ENCODE measurements around the gene SAP30L. TPM values are rescaled to one million over a fixed set of nuclear protein-coding genes. Genes with fewer than 3 reads are reported as not detected.
A peak's percentile ranks its signal among the peaks of the same experiment; 100 is the strongest.

SAP30L gene
- total and polyA plus RNA-seq, 3 experiments from 2014 or later = 35.1 to 37.9 (median 37.9) TPM

GRCh38 chr5:154421868-154422267 is 23.9 kb upstream of the SAP30L start:
- Mint-ChIP-seq H3K4me3 (no peak overlapping the region), H3K4me1 (peaks cover 3 to 20% (median 13%) of the 10 kb centered on the region in 3 donors), H3K27me3 (no peaks in the 10 kb centered on the region), H3K27ac (peak overlapping the region in 2 of 8 donors; percentile 42 to 47), H3K9me3 (peaks cover 0 to 4% (median 0%) of the 10 kb centered on the region in 5 donors), H3K36me3 (peaks cover 4 to 50% (median 11%) of the 10 kb centered on the region in 3 donors)
- H3K27ac ChIP-seq (ENCODE audit: low read depth, low read length) = no peak overlapping the region
- H3K4me1 ChIP-seq (ENCODE audit: insufficient read depth, low read length) = no peaks in the 10 kb centered on the region
- ChIA-PET POLR2A (no interaction called here), CTCF (interaction anchor here (0.8 to 1.3 kb wide), 8 partner anchors 9 to 349 kb away, joined by 3 read pairs; no protein-coding TSS in a partner anchor)
- no peak overlapping the region for H3K4me3 ChIP-seq (ENCODE audit: low read length)
- H3K36me3 ChIP-seq (ENCODE audit: insufficient read depth, low read length) = no peaks in the 10 kb centered on the region
- no peaks in the 10 kb centered on the region for H3K27me3 ChIP-seq (ENCODE audit: insufficient read depth, low read length, poor library complexity, severe bottlenecking)
- no peaks in the 10 kb centered on the region for H3K9me3 ChIP-seq (ENCODE audit: low read length)
- DNase-seq = no peak

DNA sequence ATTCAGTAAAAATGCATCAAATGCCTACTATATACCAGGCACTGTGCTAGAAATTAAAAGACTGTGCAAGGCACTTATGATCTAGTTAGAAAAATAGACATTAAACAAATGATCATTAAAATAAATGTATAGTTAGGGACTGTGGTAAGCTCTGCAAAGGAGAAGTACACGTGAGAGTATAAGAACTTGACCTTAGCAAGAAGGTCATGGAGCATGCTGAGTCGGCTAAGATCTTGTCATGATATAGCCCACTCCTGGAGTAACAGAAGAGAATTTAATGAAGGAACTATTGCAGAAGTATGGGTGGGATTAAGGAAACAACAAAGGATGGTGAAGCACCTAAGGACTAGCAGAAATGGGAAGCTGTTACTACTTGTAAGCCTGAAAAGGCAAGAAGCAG is 23.5 kb upstream of the SAP30L start:
- Mint-ChIP-seq H3K27me3 (no peaks in the 10 kb centered on the region), H3K27ac (peak overlapping the region in 4 of 8 donors; percentile 18 to 42 (median 35)), H3K4me3 (no peak overlapping the region), H3K36me3 (peaks cover 7 to 47% (median 15%) of the 10 kb centered on the region in 3 donors), H3K4me1 (peaks cover 3 to 24% (median 13%) of the 10 kb centered on the region in 3 donors), H3K9me3 (peaks cover 0 to 4% (median 0%) of the 10 kb centered on the region in 5 donors)
- Histone ChIP-seq H3K9me3 (ENCODE audit: low read length) (no peaks in the 10 kb centered on the region), H3K4me1 (ENCODE audit: insufficient read depth, low read length) (no peaks in the 10 kb centered on the region), H3K4me3 (ENCODE audit: low read length) (no peak overlapping the region), H3K27ac (ENCODE audit: low read depth, low read length) (no peak overlapping the region), H3K27me3 (ENCODE audit: insufficient read depth, low read length, poor library complexity, severe bottlenecking) (no peaks in the 10 kb centered on the region), H3K36me3 (ENCODE audit: insufficient read depth, low read length) (no peaks in the 10 kb centered on the region)
- no peak for DNase-seq
- ChIA-PET CTCF (interaction anchor here (0.8 to 1.3 kb wide), 6 partner anchors 10 to 349 kb away, joined by 3 read pairs; no protein-coding TSS in a partner anchor), POLR2A (no interaction called here)

GRCh38 chr5:154428208-154428607 is 17.6 kb upstream of the SAP30L start:
- Histone ChIP-seq H3K36me3 (ENCODE audit: insufficient read depth, low read length) (no peaks in the 10 kb centered on the region), H3K4me3 (ENCODE audit: low read length) (no peak overlapping the region), H3K4me1 (ENCODE audit: insufficient read depth, low read length) (no peaks in the 10 kb centered on the region), H3K27me3 (ENCODE audit: insufficient read depth, low read length, poor library complexity, severe bottlenecking) (no peaks in the 10 kb centered on the region), H3K27ac (ENCODE audit: low read depth, low read length) (no peak overlapping the region), H3K9me3 (ENCODE audit: low read length) (no peaks in the 10 kb centered on the region)
- POLR2A ChIA-PET = no interaction called here
- H3K27me3 Mint-ChIP-seq = no peaks in the 10 kb centered on the region
- peaks cover 12 to 35% (median 15%) of the 10 kb centered on the region in 3 donors for H3K4me1 Mint-ChIP-seq
- no peak for DNase-seq
- no peak overlapping the region for H3K27ac Mint-ChIP-seq
- peaks cover 6 to 14% (median 10%) of the 10 kb centered on the region in 3 donors for H3K36me3 Mint-ChIP-seq
- CTCF ChIA-PET = interaction anchor here (1.1 kb wide), 1 partner anchor 24 kb away, joined by 3 read pairs; no protein-coding TSS in a partner anchor
- peaks cover 0 to 2% (median 0%) of the 10 kb centered on the region in 5 donors for H3K9me3 Mint-ChIP-seq
- H3K4me3 Mint-ChIP-seq = no peak overlapping the region

GRCh38 chr5:154429341-154429740 is 16.5 kb upstream of the SAP30L start:
- DNase-seq = no peak
- Histone ChIP-seq H3K27ac (ENCODE audit: low read depth, low read length) (no peak overlapping the region), H3K27me3 (ENCODE audit: insufficient read depth, low read length, poor library complexity, severe bottlenecking) (no peaks in the 10 kb centered on the region), H3K36me3 (ENCODE audit: insufficient read depth, low read length) (no peaks in the 10 kb centered on the region), H3K9me3 (ENCODE audit: low read length) (no peaks in the 10 kb centered on the region), H3K4me3 (ENCODE audit: low read length) (no peak overlapping the region), H3K4me1 (ENCODE audit: insufficient read depth, low read length) (no peaks in the 10 kb centered on the region)
- Mint-ChIP-seq H3K27ac (peak overlapping the region in 2 of 8 donors; percentile 58 to 59), H3K36me3 (peaks cover 13 to 15% (median 14%) of the 10 kb centered on the region in 3 donors), H3K27me3 (no peaks in the 10 kb centered on the region), H3K4me1 (peaks cover 5 to 24% (median 12%) of the 10 kb centered on the region in 3 donors), H3K9me3 (no peaks in the 10 kb centered on the region), H3K4me3 (peak overlapping the region in 1 of 7 donors; percentile 48)
- ChIA-PET POLR2A (no interaction called here), CTCF (no interaction called here)

DNA sequence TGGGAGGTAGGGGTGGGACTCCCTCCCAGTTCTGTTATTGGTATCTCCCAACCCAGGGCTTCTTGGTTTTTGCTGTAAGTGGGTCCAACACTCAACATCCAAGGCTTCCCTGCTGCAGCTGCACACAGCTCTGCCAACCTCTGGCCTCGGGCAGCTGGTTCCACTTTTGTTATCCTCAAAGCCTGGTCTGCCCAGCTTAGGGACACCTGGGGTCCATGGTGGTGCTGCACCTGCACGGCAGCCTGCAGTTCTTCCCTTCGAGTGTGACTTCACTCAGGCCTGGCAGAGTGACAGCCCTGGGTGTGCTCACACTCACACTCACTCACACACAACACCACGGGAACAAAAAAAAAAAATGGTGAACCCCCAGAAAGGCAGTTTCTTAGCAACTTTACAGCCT is 15.3 kb upstream of the SAP30L start:
- no peak overlapping the region for H3K4me3 ChIP-seq (ENCODE audit: low read length)
- no peaks in the 10 kb centered on the region for H3K36me3 ChIP-seq (ENCODE audit: insufficient read depth, low read length)
- no peaks in the 10 kb centered on the region for H3K27me3 ChIP-seq (ENCODE audit: insufficient read depth, low read length, poor library complexity, severe bottlenecking)
- no peak for DNase-seq
- CTCF ChIA-PET = no interaction called here
- Mint-ChIP-seq H3K36me3 (peaks cover 14 to 20% (median 14%) of the 10 kb centered on the region in 3 donors), H3K9me3 (no peaks in the 10 kb centered on the region), H3K4me1 (peaks cover 5 to 20% (median 12%) of the 10 kb centered on the region in 3 donors), H3K27me3 (no peaks in the 10 kb centered on the region), H3K27ac (no peak overlapping the region), H3K4me3 (no peak overlapping the region)
- H3K9me3 ChIP-seq (ENCODE audit: low read length) = no peaks in the 10 kb centered on the region
- no peak overlapping the region for H3K27ac ChIP-seq (ENCODE audit: low read depth, low read length)
- POLR2A ChIA-PET = no interaction called here
- no peaks in the 10 kb centered on the region for H3K4me1 ChIP-seq (ENCODE audit: insufficient read depth, low read length)

- Histone ChIP-seq H3K9me3 (ENCODE audit: low read length) (no peaks in the 10 kb centered on the region), H3K27me3 (ENCODE audit: insufficient read depth, low read length, poor library complexity, severe bottlenecking) (no peaks in the 10 kb centered on the region), H3K4me1 (ENCODE audit: insufficient read depth, low read length) (no peaks in the 10 kb centered on the region), H3K4me3 (ENCODE audit: low read length) (no peak overlapping the region), H3K27ac (ENCODE audit: low read depth, low read length) (no peak overlapping the region), H3K36me3 (ENCODE audit: insufficient read depth, low read length) (peaks cover 5% of the 10 kb centered on the region)
- Mint-ChIP-seq H3K36me3 (peaks cover 14 to 26% (median 16%) of the 10 kb centered on the region in 3 donors), H3K27ac (peak overlapping the region in 3 of 8 donors; percentile 0 to 74 (median 57)), H3K9me3 (no peaks in the 10 kb centered on the region), H3K4me1 (peaks cover 5 to 20% (median 12%) of the 10 kb centered on the region in 3 donors), H3K27me3 (no peaks in the 10 kb centered on the region), H3K4me3 (no peak overlapping the region)
- ChIA-PET POLR2A (no interaction called here), CTCF (no interaction called here)
- DNase-seq = no peak
Measured at GRCh38 chr5:154430961-154431630, 14.7 kb upstream of the SAP30L start.

- DNase-seq = no peak
- no peaks in the 10 kb centered on the region for H3K9me3 ChIP-seq (ENCODE audit: low read length)
- POLR2A ChIA-PET = no interaction called here
- Mint-ChIP-seq H3K9me3 (no peaks in the 10 kb centered on the region), H3K4me3 (no peak overlapping the region), H3K36me3 (peaks cover 25 to 60% (median 28%) of the 10 kb centered on the region in 3 donors), H3K27ac (peak overlapping the region in 1 of 8 donors; percentile 9), H3K4me1 (peaks cover 0 to 10% (median 6%) of the 10 kb centered on the region in 3 donors), H3K27me3 (no peaks in the 10 kb centered on the region)
- no peak overlapping the region for H3K4me3 ChIP-seq (ENCODE audit: low read length)
- no peaks in the 10 kb centered on the region for H3K4me1 ChIP-seq (ENCODE audit: insufficient read depth, low read length)
- no peak overlapping the region for H3K27ac ChIP-seq (ENCODE audit: low read depth, low read length)
- H3K27me3 ChIP-seq (ENCODE audit: insufficient read depth, low read length, poor library complexity, severe bottlenecking) = no peaks in the 10 kb centered on the region
- CTCF ChIA-PET = no interaction called here
- peaks cover 10% of the 10 kb centered on the region for H3K36me3 ChIP-seq (ENCODE audit: insufficient read depth, low read length)
Measured at GRCh38 chr5:154435226-154435625, 10.6 kb upstream of the SAP30L start.

GRCh38 chr5:154437281-154437965 is 8.4 kb upstream of the SAP30L start:
- H3K4me1 Mint-ChIP-seq = peaks cover 6 to 19% (median 14%) of the 10 kb centered on the region in 3 donors
- H3K4me1 ChIP-seq (ENCODE audit: insufficient read depth, low read length) = no peaks in the 10 kb centered on the region
- no peak overlapping the region for H3K4me3 ChIP-seq (ENCODE audit: low read length)
- peak overlapping the region in 3 of 8 donors; percentile 18 to 75 (median 55) for H3K27ac Mint-ChIP-seq
- CTCF ChIA-PET = no interaction called here
- H3K9me3 ChIP-seq (ENCODE audit: low read length) = no peaks in the 10 kb centered on the region
- H3K9me3 Mint-ChIP-seq = no peaks in the 10 kb centered on the region
- peaks cover 26 to 79% (median 40%) of the 10 kb centered on the region in 3 donors for H3K36me3 Mint-ChIP-seq
- H3K4me3 Mint-ChIP-seq = no peak overlapping the region
- no peak overlapping the region for H3K27ac ChIP-seq (ENCODE audit: low read depth, low read length)
- no peak for DNase-seq
- POLR2A ChIA-PET = no interaction called here
- peaks cover 15% of the 10 kb centered on the region for H3K36me3 ChIP-seq (ENCODE audit: insufficient read depth, low read length)
- H3K27me3 Mint-ChIP-seq = no peaks in the 10 kb centered on the region
- H3K27me3 ChIP-seq (ENCODE audit: insufficient read depth, low read length, poor library complexity, severe bottlenecking) = no peaks in the 10 kb centered on the region

All from CD8-positive, alpha-beta memory T cell (primary cell).